Lower leg skin (tissue), 4 donors: ENCODE measurements around the gene PCDHGB1. TPM values are rescaled to one million over a fixed set of nuclear protein-coding genes. Genes with fewer than 3 reads are reported as not detected.

ENCODE experiments used
- DNase-seq, 2 donors: peaks; one replicate each; pipeline ENCODE4 v3.0.0-alpha.2; 2019; ENCODE audit warnings: low spot score in 2 of 2
- H3K4me3 ChIP-seq: fragments of 200-600 bp; sonication (generic); 2 replicates; pipeline ENCODE4 v1.5.1; 2017; ENCODE audit warnings: mild to moderate bottlenecking, low read depth; ENCODE audit not compliant: poor library complexity, severe bottlenecking
- CTCF ChIP-seq, 3 donors: fragments of 450-650 bp; IDR thresholded peaks; one replicate each; pipeline ENCODE4 v1.5.1; 2016; ENCODE audit warnings: antibody characterized with exemption in 3 of 3, mild to moderate bottlenecking in 3 of 3, moderate library complexity in 2 of 3
- POLR2A ChIP-seq, 2 donors: fragments of 450-650 bp; IDR thresholded peaks; one replicate each; pipeline ENCODE4 v1.6.1; 2016 to 2017; ENCODE audit warnings: antibody characterized with exemption in 2 of 2, mild to moderate bottlenecking in 1 of 2, moderate library complexity in 1 of 2
- WGBS, 2 donors: methylation state at CpG; one replicate each; pipeline ENCODE4 v1.1.5; 2018; 5-methylcytosine and 5-hydroxymethylcytosine counted together
- intact Hi-C: fragments of 100-400 bp; cut with DNase I; formaldehyde crosslinking; loops from one replicate; pipeline ENCODE4 v1.15.0; 2023; ENCODE audit warnings: low total_unique reads
- total RNA-seq, 4 donors: library from RNA; depleted of rRNA; stranded (reverse); fragments of >200 nt; gene quantifications; one replicate each; pipeline ENCODE4 v1.1.0, GENCODE V29; 2016

The PCDHGB1 gene
- total RNA-seq, 4 donors from 2014 or later: 0.30 to 1.3 (median 1.1) TPM

- H3K4me3 ChIP-seq: no peak overlapping the region
- intact Hi-C loops: no loop called here
- WGBS, 2 donors: 29 to 30% methylated on average over 15 of the region's 15 CpGs
Measured at GRCh38 chr5:141398608-141399007, 48.7 kb downstream of the PCDHGB1 start.

DNA sequence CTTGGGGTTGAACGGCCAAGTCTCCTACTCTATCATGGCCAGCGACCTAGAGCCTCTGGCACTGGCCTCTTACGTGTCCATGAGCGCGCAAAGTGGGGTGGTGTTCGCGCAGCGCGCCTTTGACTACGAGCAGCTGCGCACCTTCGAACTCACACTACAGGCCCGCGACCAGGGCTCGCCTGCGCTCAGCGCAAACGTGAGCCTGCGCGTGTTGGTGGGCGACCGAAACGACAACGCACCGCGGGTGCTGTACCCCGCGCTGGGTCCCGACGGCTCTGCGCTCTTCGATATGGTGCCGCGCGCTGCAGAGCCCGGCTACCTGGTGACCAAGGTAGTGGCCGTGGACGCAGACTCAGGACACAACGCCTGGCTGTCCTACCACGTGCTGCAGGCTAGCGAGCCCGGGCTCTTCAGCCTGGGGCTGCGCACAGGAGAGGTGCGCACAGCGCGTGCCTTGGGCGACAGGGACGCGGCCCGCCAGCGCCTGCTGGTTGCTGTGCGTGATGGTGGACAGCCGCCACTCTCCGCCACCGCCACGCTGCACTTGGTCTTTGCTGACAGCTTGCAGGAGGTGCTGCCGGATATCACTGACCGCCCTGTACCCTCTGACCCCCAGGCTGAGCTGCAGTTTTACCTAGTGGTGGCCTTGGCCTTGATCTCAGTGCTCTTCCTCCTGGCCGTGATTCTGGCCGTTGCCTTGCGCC, 49.8 kb downstream of the PCDHGB1 start:
- H3K4me3 ChIP-seq: no peak overlapping the region
- WGBS, 2 donors: 31 to 33% methylated on average over 23 to 41 of the region's 61 CpGs
- TF ChIP-seq POLR2A (IDR thresholded peaks at IDR 0.05) (no peak), CTCF (IDR thresholded peaks at IDR 0.05) (no peak)
- DNase-seq: no peak
- intact Hi-C loops: no loop called here

More at GRCh38 chr5:141398608-141399007, 48.7 kb downstream of the PCDHGB1 start:
- TF ChIP-seq POLR2A (IDR thresholded peaks at IDR 0.05): no peak
- no peak for TF ChIP-seq CTCF (IDR thresholded peaks at IDR 0.05)
- DNase-seq: no peak

Other genes with a start within 250 kb of the PCDHGB1 start
- 1 to 10 TPM in 3 of 4 donors, under 1 TPM in 1; 0.84 to 1.6 (median 1.3) TPM for gene PCDHB3, start 249.6 kb upstream of the PCDHGB1 start, total RNA-seq
- 1 to 10 TPM; 1.1 to 2.8 (median 2.0) TPM for gene PCDHB4, start 228.3 kb upstream of the PCDHGB1 start, total RNA-seq
- gene PCDHB5, start 214.9 kb upstream of the PCDHGB1 start, total RNA-seq: 1 to 10 TPM in 2 of 4 donors, under 1 TPM in 1, not detected in 1; 0.49 to 4.9 (median 1.4) TPM
- gene PCDHB6, start 200.0 kb upstream of the PCDHGB1 start, total RNA-seq: 1 to 10 TPM in 2 of 4 donors, under 1 TPM in 1, not detected in 1; 0.93 to 1.3 (median 1.3) TPM
- gene PCDHB7, start 177.5 kb upstream of the PCDHGB1 start, total RNA-seq: 1 to 10 TPM in 1 of 4 donors, under 1 TPM in 3; 0.49 to 1.1 (median 0.58) TPM
- 1 to 10 TPM in 2 of 4 donors, under 1 TPM in 2; 0.10 to 1.2 (median 0.76) TPM for gene PCDHB8, start 172.3 kb upstream of the PCDHGB1 start, total RNA-seq
- gene PCDHB16, start 167.7 kb upstream of the PCDHGB1 start, total RNA-seq: 1 to 10 TPM in 3 of 4 donors, under 1 TPM in 1; 0.55 to 3.2 (median 1.9) TPM
- 1 to 10 TPM in 2 of 4 donors, under 1 TPM in 2; 0.38 to 2.2 (median 1.2) TPM for gene PCDHB9, start 162.9 kb upstream of the PCDHGB1 start, total RNA-seq
- gene PCDHB10, start 157.7 kb upstream of the PCDHGB1 start, total RNA-seq: 1 to 10 TPM in 2 of 4 donors, under 1 TPM in 2; 0.19 to 1.5 (median 0.76) TPM
- gene PCDHB11, start 150.5 kb upstream of the PCDHGB1 start, total RNA-seq: 1 to 10 TPM in 3 of 4 donors, under 1 TPM in 1; 0.63 to 1.7 (median 1.4) TPM
- gene PCDHB12, start 141.4 kb upstream of the PCDHGB1 start, total RNA-seq: 1 to 10 TPM in 2 of 4 donors, under 1 TPM in 1, not detected in 1; 0.49 to 3.2 (median 2.3) TPM
- 1 to 10 TPM; 3.3 to 9.0 (median 5.0) TPM for gene PCDHB13, start 136.2 kb upstream of the PCDHGB1 start, total RNA-seq
- gene PCDHB14, start 126.8 kb upstream of the PCDHGB1 start, total RNA-seq: 1 to 10 TPM; 5.4 to 7.5 (median 6.2) TPM
- 1 to 10 TPM in 3 of 4 donors, under 1 TPM in 1; 0.46 to 2.0 (median 1.4) TPM for gene PCDHB15, start 104.7 kb upstream of the PCDHGB1 start, total RNA-seq
- gene SLC25A2, start 46.0 kb upstream of the PCDHGB1 start, total RNA-seq: 1 to 10 TPM in 1 of 4 donors, under 1 TPM in 2, not detected in 1; 0.66 to 5.0 (median 0.67) TPM
- gene TAF7, start 29.3 kb upstream of the PCDHGB1 start, total RNA-seq: 10 to 100 TPM; 46.9 to 76.0 (median 64.9) TPM
- gene PCDHGA1, start 19.6 kb upstream of the PCDHGB1 start, total RNA-seq: under 1 TPM in 3 of 4 donors, not detected in 1; 0.52 to 0.54 (median 0.53) TPM
- gene PCDHGA2, start 11.3 kb upstream of the PCDHGB1 start, total RNA-seq: 1 to 10 TPM; 1.4 to 5.3 (median 1.9) TPM
- 1 to 10 TPM; 1.0 to 3.5 (median 2.9) TPM for gene PCDHGA3, start 6.3 kb upstream of the PCDHGB1 start, total RNA-seq
- gene PCDHGA4, start 4.9 kb downstream of the PCDHGB1 start, total RNA-seq: 1 to 10 TPM in 3 of 4 donors, under 1 TPM in 1; 0.25 to 4.3 (median 2.4) TPM
- gene PCDHGB2, start 9.9 kb downstream of the PCDHGB1 start, total RNA-seq: 1 to 10 TPM; 2.1 to 4.0 (median 2.6) TPM
- gene PCDHGA5, start 14.1 kb downstream of the PCDHGB1 start, total RNA-seq: 1 to 10 TPM in 3 of 4 donors, under 1 TPM in 1; 0.51 to 3.4 (median 1.6) TPM
- 1 to 10 TPM; 3.0 to 7.9 (median 4.8) TPM for gene PCDHGB3, start 20.1 kb downstream of the PCDHGB1 start, total RNA-seq
- 1 to 10 TPM; 2.5 to 3.7 (median 3.6) TPM for gene PCDHGA6, start 23.8 kb downstream of the PCDHGB1 start, total RNA-seq
- 1 to 10 TPM; 2.2 to 2.5 (median 2.5) TPM for gene PCDHGA7, start 32.6 kb downstream of the PCDHGB1 start, total RNA-seq
- 1 to 10 TPM; 5.2 to 8.9 (median 8.4) TPM for gene PCDHGB4, start 37.6 kb downstream of the PCDHGB1 start, total RNA-seq
- 1 to 10 TPM in 3 of 4 donors, under 1 TPM in 1; 0.97 to 2.2 (median 1.6) TPM for gene PCDHGA8, start 42.5 kb downstream of the PCDHGB1 start, total RNA-seq
- 10 to 100 TPM; 12.3 to 17.6 (median 14.6) TPM for gene PCDHGB5, start 47.8 kb downstream of the PCDHGB1 start, total RNA-seq
- 1 to 10 TPM; 5.6 to 8.2 (median 6.3) TPM for gene PCDHGA9, start 52.7 kb downstream of the PCDHGB1 start, total RNA-seq
- gene PCDHGB6, start 57.9 kb downstream of the PCDHGB1 start, total RNA-seq: 1 to 10 TPM; 4.4 to 7.4 (median 6.6) TPM
- 10 to 100 TPM in 1 of 4 donors, 1 to 10 TPM in 3; 6.8 to 11.7 (median 8.3) TPM for gene PCDHGA10, start 62.9 kb downstream of the PCDHGB1 start, total RNA-seq
- 10 to 100 TPM in 2 of 4 donors, 1 to 10 TPM in 2; 8.0 to 11.3 (median 10.1) TPM for gene PCDHGB7, start 67.6 kb downstream of the PCDHGB1 start, total RNA-seq
- gene PCDHGA11, start 71.0 kb downstream of the PCDHGB1 start, total RNA-seq: 1 to 10 TPM; 3.2 to 6.9 (median 3.7) TPM
- gene PCDHGA12, start 80.4 kb downstream of the PCDHGB1 start, total RNA-seq: 1 to 10 TPM; 3.4 to 9.1 (median 6.3) TPM
- 10 to 100 TPM; 45.5 to 80.8 (median 49.7) TPM for gene PCDHGC3, start 125.9 kb downstream of the PCDHGB1 start, total RNA-seq
- gene PCDHGC4, start 134.9 kb downstream of the PCDHGB1 start, total RNA-seq: 10 to 100 TPM in 1 of 4 donors, 1 to 10 TPM in 3; 1.2 to 34.5 (median 2.2) TPM
- gene PCDHGC5, start 139.0 kb downstream of the PCDHGB1 start, total RNA-seq: 1 to 10 TPM; 1.1 to 1.7 (median 1.7) TPM